GM18951 (cell line): ENCODE results near the gene UNC5CL.

Source experiments
- POLR2A ChIP-seq: IDR thresholded peaks from 4 replicates; pipeline ENCODE4 v1.6.1; 2011; ENCODE audit warnings: mild to moderate bottlenecking; ENCODE audit not compliant: insufficient read length, insufficient read depth; ENCODE audit errors: extremely low read depth
- in situ Hi-C: fragments of 300-500 bp; cut with MboI; formaldehyde crosslinking; loops from one replicate; pipeline ENCODE4 v1.12.0; 2022; ENCODE audit warnings: low sequenced_read_pairs, mixed read lengths, inconsistent platforms; ENCODE audit not compliant: unreplicated experiment

Gene UNC5CL

GRCh38 chr6:41071923-41072835 is 33.2 kb upstream of the UNC5CL start, which contains the start of gene OARD1:
TSS of gene OARD1 (minus strand) at chr6:41072356. CDS start at chr6:41071634, 722 bp downstream.
- in situ Hi-C loops = no loop called here
- TF ChIP-seq POLR2A = peak; percentile 59

- in situ Hi-C loops = no loop called here
- peak; percentile 65 for TF ChIP-seq POLR2A
Measured at GRCh38 chr6:41071501-41071922, 32.5 kb upstream of the UNC5CL start.

GRCh38 chr6:41066867-41067304 is 27.9 kb upstream of the UNC5CL start:
- no peak for TF ChIP-seq POLR2A
- in situ Hi-C loops = no loop called here

- in situ Hi-C loops = no loop called here
- TF ChIP-seq POLR2A = no peak
Measured at GRCh38 chr6:41065550-41066026, 26.6 kb upstream of the UNC5CL start.

- in situ Hi-C loops = no loop called here
- no peak for TF ChIP-seq POLR2A
Measured at GRCh38 chr6:41064841-41065240, 25.8 kb upstream of the UNC5CL start.

- no peak for TF ChIP-seq POLR2A
- in situ Hi-C loops = no loop called here
Measured at GRCh38 chr6:41063884-41064285, 24.9 kb upstream of the UNC5CL start.

- in situ Hi-C loops = no loop called here
- TF ChIP-seq POLR2A = no peak
Measured at GRCh38 chr6:41062056-41062455, 23.0 kb upstream of the UNC5CL start.

- TF ChIP-seq POLR2A = no peak
- in situ Hi-C loops = no loop called here
Measured at GRCh38 chr6:41061196-41061726, 22.2 kb upstream of the UNC5CL start.

- TF ChIP-seq POLR2A = no peak
- in situ Hi-C loops = no loop called here
Measured at GRCh38 chr6:41059556-41059955, 20.5 kb upstream of the UNC5CL start.

GRCh38 chr6:41058783-41059181 is 19.8 kb upstream of the UNC5CL start:
- no peak for TF ChIP-seq POLR2A
- in situ Hi-C loops = no loop called here

- TF ChIP-seq POLR2A = no peak
Measured at GRCh38 chr6:41056768-41057490, 17.9 kb upstream of the UNC5CL start.

GRCh38 chr6:41055149-41055548 is 16.1 kb upstream of the UNC5CL start:
- TF ChIP-seq POLR2A = no peak
- in situ Hi-C loops = no loop called here

More at GRCh38 chr6:41056768-41057490, 17.9 kb upstream of the UNC5CL start:
- in situ Hi-C loops = no loop called here

GRCh38 chr6:41054511-41054910 is 15.5 kb upstream of the UNC5CL start:
- in situ Hi-C loops = no loop called here
- no peak for TF ChIP-seq POLR2A
